H1 (cell line): ENCODE measurements around the gene COX6A2.

Source experiments
- EZH2 ChIP-seq: fragments of 200-600 bp; sonication (generic); IDR thresholded peaks from 2 replicates; pipeline ENCODE4 v1.7.1; 2012; ENCODE audit warnings: low read depth, mild to moderate bottlenecking, moderate library complexity, low read length, inconsistent platforms; ENCODE audit not compliant: severe bottlenecking
- HDAC2 ChIP-seq, 2 experiments: fragments of 300-600 bp in 1 of 2; sonication (generic) in 1 of 2; IDR thresholded peaks; 2 replicates each; pipeline ENCODE4 v1.6.1; 2011 to 2012; ENCODE audit warnings: low read depth in 2 of 2, low read length in 2 of 2, mild to moderate bottlenecking in 2 of 2, moderate library complexity in 2 of 2, borderline replicate concordance in 1 of 2, inconsistent platforms in 1 of 2
- POLR2A ChIP-seq, 2 experiments: IDR thresholded peaks; 1 replicate in 1 of 2; 2 replicates in 1 of 2; pipeline ENCODE4 v1.6.1; 2011; ENCODE audit warnings: low read depth in 2 of 2, low read length in 2 of 2, mild to moderate bottlenecking in 2 of 2; ENCODE audit errors: control extremely low read depth in 1 of 2
- POLR2AphosphoS5 ChIP-seq: IDR thresholded peaks from 2 replicates; pipeline ENCODE4 v1.6.1; 2011; ENCODE audit warnings: low read depth, low read length
- RAD21 ChIP-seq, 2 experiments: IDR thresholded peaks in 1 of 2; conservative IDR thresholded peaks in 1 of 2; 2 replicates each; pipeline ENCODE4 v1.6.1; 2011; ENCODE audit warnings: low read depth in 2 of 2, low read length in 2 of 2, improper control_type of control experiment in 1 of 2, inconsistent platforms in 1 of 2, mild to moderate bottlenecking in 1 of 2, moderate library complexity in 1 of 2
- TAF1 ChIP-seq: IDR thresholded peaks from 2 replicates; pipeline ENCODE4 v1.6.1; 2011; ENCODE audit warnings: mild to moderate bottlenecking, low read depth, low read length
- TEAD4 ChIP-seq: IDR thresholded peaks from 2 replicates; pipeline ENCODE4 v1.6.1; 2012; ENCODE audit warnings: low read depth, low read length, inconsistent platforms, mixed read lengths
- TF ChIP-seq, protein P1 (sequence below), 3 experiments: IDR thresholded peaks; 1 replicate in 2 of 3; 2 replicates in 1 of 3; pipeline versions ENCODE4 v1.5.1 to v1.6.1; 2011; ENCODE audit warnings: low read length in 3 of 3, mild to moderate bottlenecking in 3 of 3, inconsistent platforms in 2 of 3, low read depth in 1 of 3, moderate library complexity in 1 of 3; ENCODE audit not compliant: insufficient read depth in 1 of 3; ENCODE audit errors: control extremely low read depth in 1 of 3

- TF ChIP-seq POLR2AphosphoS5 (no peak), TAF1 (no peak), EZH2 (no peak), POLR2A (IDR thresholded peaks at IDR 0.05; ENCODE audit: control extremely low read depth in 1 of 2, low read depth in 2 of 2, low read length in 2 of 2) (no peak), HDAC2 (IDR thresholded peaks at IDR 0.05; ENCODE audit: borderline replicate concordance in 1 of 2, low read depth in 2 of 2, low read length in 2 of 2) (no peak), RAD21 (IDR thresholded peaks at IDR 0.05 in 1 of 2, conservative IDR thresholded peaks at IDR 0.05 in 1 of 2; ENCODE audit: low read depth in 2 of 2, low read length in 2 of 2) (no peak), TEAD4 (no peak)
- TF ChIP-seq, protein P1, sequence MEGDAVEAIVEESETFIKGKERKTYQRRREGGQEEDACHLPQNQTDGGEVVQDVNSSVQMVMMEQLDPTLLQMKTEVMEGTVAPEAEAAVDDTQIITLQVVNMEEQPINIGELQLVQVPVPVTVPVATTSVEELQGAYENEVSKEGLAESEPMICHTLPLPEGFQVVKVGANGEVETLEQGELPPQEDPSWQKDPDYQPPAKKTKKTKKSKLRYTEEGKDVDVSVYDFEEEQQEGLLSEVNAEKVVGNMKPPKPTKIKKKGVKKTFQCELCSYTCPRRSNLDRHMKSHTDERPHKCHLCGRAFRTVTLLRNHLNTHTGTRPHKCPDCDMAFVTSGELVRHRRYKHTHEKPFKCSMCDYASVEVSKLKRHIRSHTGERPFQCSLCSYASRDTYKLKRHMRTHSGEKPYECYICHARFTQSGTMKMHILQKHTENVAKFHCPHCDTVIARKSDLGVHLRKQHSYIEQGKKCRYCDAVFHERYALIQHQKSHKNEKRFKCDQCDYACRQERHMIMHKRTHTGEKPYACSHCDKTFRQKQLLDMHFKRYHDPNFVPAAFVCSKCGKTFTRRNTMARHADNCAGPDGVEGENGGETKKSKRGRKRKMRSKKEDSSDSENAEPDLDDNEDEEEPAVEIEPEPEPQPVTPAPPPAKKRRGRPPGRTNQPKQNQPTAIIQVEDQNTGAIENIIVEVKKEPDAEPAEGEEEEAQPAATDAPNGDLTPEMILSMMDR (IDR thresholded peaks at IDR 0.05; ENCODE audit: control extremely low read depth in 1 of 3, insufficient read depth in 1 of 3, low read depth in 1 of 3, low read length in 3 of 3): no peak
These were observed 14.8 kb downstream of the COX6A2 start for GRCh38 chr16:31413381-31413780.
